Activated CD4-positive, CD25-positive, alpha-beta regulatory T cell (primary cell): ENCODE data around the gene AVEN.
"Not testable (repeated sequence)": the region's sequence is repeated elsewhere in the genome, so short reads cannot be mapped to it uniquely, and the experiment has no call there.

Source experiments
- DNase-seq, 4 experiments: peaks; one replicate each; lab custom pipeline; 2025; lab: John Stamatoyannopoulos, UW

The AVEN gene

GRCh38 chr15:34038871-34039789 is at the start of gene AVEN:
TSS of gene AVEN (minus strand) at chr15:34039204. CDS start at chr15:34039046, 158 bp downstream.
- DNase-seq, result peak; percentile 26 to 52 (median 39)

GRCh38 chr15:34085746-34086145 is 46.7 kb upstream of the AVEN start:
- DNase-seq, result no peak

- no peak for DNase-seq
Observed at GRCh38 chr15:34084086-34084485, 45.1 kb upstream of the AVEN start.

GRCh38 chr15:34079904-34080303 is 40.9 kb upstream of the AVEN start:
- no peak for DNase-seq

GRCh38 chr15:34078900-34079299 is 39.9 kb upstream of the AVEN start:
- DNase-seq, result no peak

GRCh38 chr15:34076785-34077184 is 37.8 kb upstream of the AVEN start:
- DNase-seq, result no peak

GRCh38 chr15:34070003-34070402 is 31.0 kb upstream of the AVEN start:
- DNase-seq, result no peak

GRCh38 chr15:34065941-34066340 is 26.9 kb upstream of the AVEN start:
- DNase-seq, result no peak

- DNase-seq, result no peak
Observed at GRCh38 chr15:34065261-34065660, 26.3 kb upstream of the AVEN start.

GRCh38 chr15:34064438-34064837 is 25.4 kb upstream of the AVEN start:
- no peak for DNase-seq

- DNase-seq, result no peak
Observed at GRCh38 chr15:34059946-34060345, 20.9 kb upstream of the AVEN start.

GRCh38 chr15:34059476-34059875 is 20.5 kb upstream of the AVEN start:
- DNase-seq, result no peak

GRCh38 chr15:34056911-34057310 is 17.9 kb upstream of the AVEN start:
- DNase-seq, result no peak

GRCh38 chr15:34055868-34056595 is 17.0 kb upstream of the AVEN start:
- no peak for DNase-seq

GRCh38 chr15:34054081-34054707 is 15.2 kb upstream of the AVEN start:
- DNase-seq, result no peak

GRCh38 chr15:34050385-34050784 is 11.4 kb upstream of the AVEN start:
- DNase-seq, result not testable (repeated sequence)

- DNase-seq, result no peak
Observed at GRCh38 chr15:34049112-34049511, 10.1 kb upstream of the AVEN start.

GRCh38 chr15:34047893-34048775 is 9.1 kb upstream of the AVEN start:
- no peak for DNase-seq

GRCh38 chr15:34046471-34047145 is 7.6 kb upstream of the AVEN start:
- no peak for DNase-seq

- DNase-seq, result no peak
Observed at GRCh38 chr15:34043813-34044212, 4.8 kb upstream of the AVEN start.

GRCh38 chr15:34043391-34043790 is 4.4 kb upstream of the AVEN start:
- no peak for DNase-seq
